ENCODE measurements around the gene DYNLRB1. TPM values are rescaled to one million over a fixed set of nuclear protein-coding genes. Genes with fewer than 3 reads are reported as not detected.

Gene DYNLRB1
- total RNA-seq, 1 experiment from 2014 or later: 179 TPM

DNA sequence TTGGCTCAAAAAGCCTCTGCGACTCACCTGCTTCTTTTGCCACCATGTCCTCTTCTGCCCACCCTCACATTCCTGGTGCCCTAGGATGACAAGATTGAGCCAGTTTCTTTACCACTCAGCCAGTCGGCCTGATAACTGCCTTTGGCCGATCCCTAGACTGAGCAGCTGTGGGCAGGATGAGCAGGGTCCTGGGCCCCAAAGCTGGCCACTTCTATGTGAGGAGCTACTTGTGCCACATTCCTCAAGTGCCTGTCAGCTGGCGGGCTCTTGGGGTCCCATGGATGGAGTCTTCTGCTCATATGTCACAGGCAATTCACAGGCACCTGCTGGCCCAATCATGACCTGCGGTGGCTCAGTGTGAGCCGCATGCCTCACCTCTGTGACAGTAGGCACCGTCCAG is 16.5 kb downstream of the DYNLRB1 start:
- Histone ChIP-seq H3K4me1 (ENCODE audit: low read length) (no peaks in the 10 kb centered on the region), H3K9me2 (replicated peaks; ENCODE audit: insufficient read depth, low read length) (no peaks in the 10 kb centered on the region), H2AFZ (ENCODE audit: low read length) (no peak overlapping the region), H3K36me3 (ENCODE audit: insufficient read depth, low read length) (peaks cover 13% of the 10 kb centered on the region; the same call in 1 of the 2 replicates), H3K27me3 (ENCODE audit: low read length) (no peaks in the 10 kb centered on the region), H3K9ac (ENCODE audit: low read length) (no peak overlapping the region), H3K79me2 (ENCODE audit: low read length) (no peaks in the 10 kb centered on the region), H3K4me2 (ENCODE audit: low read depth, low read length, poor library complexity, severe bottlenecking) (no peak overlapping the region), H3K4me3 (ENCODE audit: low read length) (no peak overlapping the region), H3K9me3 (ENCODE audit: low read length) (no peaks in the 10 kb centered on the region), H4K20me1 (ENCODE audit: insufficient read depth, low read depth, low read length) (no peaks in the 10 kb centered on the region), H3K27ac (ENCODE audit: low read length) (no peak overlapping the region)
- DNase-seq: no peak

DNA sequence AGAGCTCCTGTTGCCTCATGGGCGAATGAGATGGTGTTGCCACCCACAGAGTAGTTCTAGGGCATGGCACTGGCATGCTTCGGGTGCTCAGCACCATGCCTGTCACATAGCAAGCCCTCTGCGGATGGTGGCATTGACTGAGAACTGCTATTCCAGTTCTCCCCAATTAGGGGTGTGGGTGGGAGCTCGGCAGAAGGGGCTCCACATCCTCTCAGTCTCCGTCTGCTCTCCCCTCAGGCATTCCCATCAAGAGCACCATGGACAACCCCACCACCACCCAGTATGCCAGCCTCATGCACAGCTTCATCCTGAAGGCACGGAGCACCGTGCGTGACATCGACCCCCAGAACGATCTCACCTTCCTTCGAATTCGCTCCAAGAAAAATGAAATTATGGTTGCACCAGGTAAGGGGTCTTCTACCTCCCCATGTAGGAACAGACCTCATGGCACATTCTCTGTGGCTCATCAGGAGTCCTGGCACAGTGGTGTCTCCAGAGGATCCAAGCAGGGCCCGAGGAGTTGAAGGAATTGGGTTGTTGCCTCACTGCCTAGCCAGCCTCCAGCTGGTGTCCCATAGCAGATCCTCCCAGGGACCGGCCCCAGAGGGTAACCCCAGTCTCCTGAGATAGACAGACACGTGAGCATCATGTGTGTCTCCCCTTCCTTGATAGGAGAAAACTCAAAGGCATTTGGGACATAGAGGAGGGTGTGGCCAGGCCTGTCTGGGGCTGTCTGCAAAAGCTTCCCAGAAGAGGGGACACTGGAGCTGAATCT is 18.4 kb downstream of the DYNLRB1 start:
- Histone ChIP-seq H3K27me3 (ENCODE audit: low read length) (no peaks in the 10 kb centered on the region), H3K9ac (ENCODE audit: low read length) (no peak overlapping the region), H3K4me2 (ENCODE audit: low read depth, low read length, poor library complexity, severe bottlenecking) (no peak overlapping the region), H3K9me3 (ENCODE audit: low read length) (no peaks in the 10 kb centered on the region), H3K9me2 (replicated peaks; ENCODE audit: insufficient read depth, low read length) (no peaks in the 10 kb centered on the region), H3K79me2 (ENCODE audit: low read length) (no peaks in the 10 kb centered on the region), H3K4me3 (ENCODE audit: low read length) (no peak overlapping the region), H3K4me1 (ENCODE audit: low read length) (no peaks in the 10 kb centered on the region), H4K20me1 (ENCODE audit: insufficient read depth, low read depth, low read length) (no peaks in the 10 kb centered on the region), H3K36me3 (ENCODE audit: insufficient read depth, low read length) (peaks cover 9% of the 10 kb centered on the region; the same call in 1 of the 2 replicates), H2AFZ (ENCODE audit: low read length) (no peak overlapping the region), H3K27ac (ENCODE audit: low read length) (no peak overlapping the region)
- no peak for DNase-seq

DNA sequence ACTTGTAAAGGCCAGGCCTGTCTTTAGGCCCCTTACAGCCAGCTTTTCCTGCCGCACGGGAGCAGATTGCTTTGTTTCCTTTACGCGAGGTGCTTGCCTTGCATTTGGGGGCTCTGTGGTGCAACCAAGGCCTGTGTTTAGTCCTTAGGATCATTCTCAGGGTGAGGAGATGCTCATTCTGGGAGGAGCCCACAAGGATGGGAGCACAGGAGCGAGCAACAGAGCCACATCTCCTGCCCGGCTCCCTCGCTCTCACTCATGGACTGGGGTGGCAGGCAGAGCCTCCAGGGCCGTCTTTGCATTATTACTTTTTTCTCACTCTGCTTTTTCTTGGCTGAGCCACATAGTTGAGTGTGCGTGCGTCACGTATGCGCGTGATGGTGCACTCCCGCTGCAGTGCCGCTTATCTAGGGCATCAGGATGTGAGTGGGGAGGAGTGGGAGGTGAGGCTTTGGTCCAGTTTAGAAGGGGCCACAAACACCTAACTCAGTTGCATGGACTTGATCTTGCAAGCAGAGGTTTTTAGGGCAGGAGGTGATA is 19.1 kb downstream of the DYNLRB1 start:
- H3K9ac ChIP-seq (ENCODE audit: low read length): no peak overlapping the region
- no peaks in the 10 kb centered on the region for H3K79me2 ChIP-seq (ENCODE audit: low read length)
- peaks cover 15% of the 10 kb centered on the region for H3K36me3 ChIP-seq (ENCODE audit: insufficient read depth, low read length)

DNA sequence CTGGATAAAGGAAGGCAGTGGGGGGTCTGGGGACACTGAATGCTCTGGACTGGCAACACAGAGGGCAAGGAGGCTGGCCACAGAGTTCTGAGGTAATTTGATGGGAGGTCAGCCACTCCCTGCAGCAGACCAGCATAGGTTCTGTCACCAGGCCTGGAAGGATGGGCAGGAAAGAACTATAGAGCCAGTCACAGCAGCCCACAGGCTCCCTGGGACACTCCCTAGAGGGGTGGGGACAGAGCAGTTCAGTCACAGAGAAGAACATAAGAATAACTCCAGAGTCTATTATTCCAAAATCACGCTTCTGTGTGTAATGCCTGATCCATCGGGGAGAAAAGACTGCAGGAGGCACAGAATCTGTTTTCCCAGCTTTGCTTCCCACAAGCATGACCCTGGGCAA is 19.6 kb downstream of the DYNLRB1 start:
- H4K20me1 ChIP-seq (ENCODE audit: insufficient read depth, low read depth, low read length): no peaks in the 10 kb centered on the region
- no peak overlapping the region for H3K4me2 ChIP-seq (ENCODE audit: low read depth, low read length, poor library complexity, severe bottlenecking)
- no peak overlapping the region for H2AFZ ChIP-seq (ENCODE audit: low read length)
- no peaks in the 10 kb centered on the region for H3K9me3 ChIP-seq (ENCODE audit: low read length)
- no peak for DNase-seq
- H3K36me3 ChIP-seq (ENCODE audit: insufficient read depth, low read length): peaks cover 19% of the 10 kb centered on the region
- H3K27me3 ChIP-seq (ENCODE audit: low read length): no peaks in the 10 kb centered on the region
- H3K27ac ChIP-seq (ENCODE audit: low read length): no peak overlapping the region
- H3K4me3 ChIP-seq (ENCODE audit: low read length): no peak overlapping the region
- no peaks in the 10 kb centered on the region for H3K9me2 ChIP-seq (replicated peaks; ENCODE audit: insufficient read depth, low read length)
- no peaks in the 10 kb centered on the region for H3K4me1 ChIP-seq (ENCODE audit: low read length)
- H3K79me2 ChIP-seq (ENCODE audit: low read length): no peaks in the 10 kb centered on the region
- H3K9ac ChIP-seq (ENCODE audit: low read length): no peak overlapping the region

More for the DNA sequence above, 19.1 kb downstream of the DYNLRB1 start:
- DNase-seq: no peak
- Histone ChIP-seq H3K27me3 (ENCODE audit: low read length) (no peaks in the 10 kb centered on the region), H3K4me1 (ENCODE audit: low read length) (no peaks in the 10 kb centered on the region), H3K27ac (ENCODE audit: low read length) (no peak overlapping the region), H3K4me3 (ENCODE audit: low read length) (no peak overlapping the region), H3K9me3 (ENCODE audit: low read length) (no peaks in the 10 kb centered on the region), H3K9me2 (replicated peaks; ENCODE audit: insufficient read depth, low read length) (no peaks in the 10 kb centered on the region), H3K4me2 (ENCODE audit: low read depth, low read length, poor library complexity, severe bottlenecking) (no peak overlapping the region), H4K20me1 (ENCODE audit: insufficient read depth, low read depth, low read length) (no peaks in the 10 kb centered on the region), H2AFZ (ENCODE audit: low read length) (no peak overlapping the region)

DNA sequence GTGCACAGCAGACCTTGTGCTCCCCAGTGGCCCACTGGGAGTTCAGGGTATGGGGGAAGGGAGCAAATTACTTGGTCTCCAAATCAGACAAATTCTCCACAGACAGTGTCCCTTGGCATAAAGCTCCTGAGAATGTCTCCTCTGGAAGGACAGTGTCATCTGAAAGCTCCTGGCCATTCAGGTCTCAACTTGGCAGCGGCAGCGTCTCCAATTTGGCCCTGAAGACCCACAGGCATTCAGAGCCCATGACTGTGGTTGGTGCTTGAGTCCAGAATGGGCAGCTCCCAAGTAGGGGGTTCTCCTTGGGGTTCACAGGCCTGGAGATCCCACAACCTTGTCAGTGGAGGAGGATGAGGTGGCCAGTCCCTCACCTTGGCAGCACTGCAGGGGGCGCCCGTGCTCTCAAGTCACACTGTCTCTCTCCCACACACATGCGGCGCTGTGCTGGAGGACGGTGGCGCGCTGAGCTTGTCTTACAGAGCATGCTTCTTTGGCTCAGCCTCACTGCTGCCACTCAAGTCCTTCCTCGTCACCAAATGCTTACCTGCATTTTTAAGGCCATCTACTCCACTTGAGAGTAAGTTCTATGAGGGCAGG is 20.7 kb downstream of the DYNLRB1 start:
- Histone ChIP-seq H4K20me1 (ENCODE audit: insufficient read depth, low read depth, low read length) (no peaks in the 10 kb centered on the region), H3K4me2 (ENCODE audit: low read depth, low read length, poor library complexity, severe bottlenecking) (no peak overlapping the region), H3K4me3 (ENCODE audit: low read length) (no peak overlapping the region), H3K27ac (ENCODE audit: low read length) (no peak overlapping the region), H3K9ac (ENCODE audit: low read length) (no peak overlapping the region), H3K4me1 (ENCODE audit: low read length) (no peaks in the 10 kb centered on the region), H3K9me3 (ENCODE audit: low read length) (no peaks in the 10 kb centered on the region), H2AFZ (ENCODE audit: low read length) (no peak overlapping the region), H3K9me2 (replicated peaks; ENCODE audit: insufficient read depth, low read length) (no peaks in the 10 kb centered on the region), H3K27me3 (ENCODE audit: low read length) (no peaks in the 10 kb centered on the region), H3K36me3 (ENCODE audit: insufficient read depth, low read length) (peaks cover 22% of the 10 kb centered on the region), H3K79me2 (ENCODE audit: low read length) (no peaks in the 10 kb centered on the region)
- DNase-seq: peak; percentile 88

DNA sequence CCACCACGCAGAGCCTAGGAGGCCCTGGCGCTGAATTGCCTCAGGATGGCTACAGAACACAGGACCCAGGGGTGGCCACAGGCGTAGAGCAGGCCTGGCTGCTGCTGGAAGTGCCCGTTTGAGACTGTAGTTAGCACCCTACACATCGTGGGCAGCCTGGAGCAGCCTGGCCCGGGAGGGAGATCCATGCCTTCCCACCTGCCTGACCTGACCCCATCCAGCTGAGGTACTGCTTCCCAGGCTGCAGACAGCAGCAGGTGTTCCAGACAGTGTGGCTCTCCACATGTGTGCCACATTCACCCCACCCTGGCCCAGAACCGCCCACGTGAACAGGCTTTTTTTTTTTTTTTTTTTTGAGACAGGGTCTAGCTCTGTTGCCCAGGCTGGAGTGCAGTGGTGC is 21.4 kb downstream of the DYNLRB1 start:
- peaks cover 22% of the 10 kb centered on the region for H3K36me3 ChIP-seq (ENCODE audit: insufficient read depth, low read length)
- no peak overlapping the region for H3K4me3 ChIP-seq (ENCODE audit: low read length)
- no peaks in the 10 kb centered on the region for H4K20me1 ChIP-seq (ENCODE audit: insufficient read depth, low read depth, low read length)
- H3K9me2 ChIP-seq (replicated peaks; ENCODE audit: insufficient read depth, low read length): no peaks in the 10 kb centered on the region
- no peak overlapping the region for H3K27ac ChIP-seq (ENCODE audit: low read length)
- no peak overlapping the region for H3K4me2 ChIP-seq (ENCODE audit: low read depth, low read length, poor library complexity, severe bottlenecking)
- H3K9me3 ChIP-seq (ENCODE audit: low read length): no peaks in the 10 kb centered on the region
- no peak for DNase-seq
- H2AFZ ChIP-seq (ENCODE audit: low read length): no peak overlapping the region
- H3K79me2 ChIP-seq (ENCODE audit: low read length): no peaks in the 10 kb centered on the region
- no peaks in the 10 kb centered on the region for H3K4me1 ChIP-seq (ENCODE audit: low read length)
- H3K9ac ChIP-seq (ENCODE audit: low read length): no peak overlapping the region
- H3K27me3 ChIP-seq (ENCODE audit: low read length): no peaks in the 10 kb centered on the region

DNA sequence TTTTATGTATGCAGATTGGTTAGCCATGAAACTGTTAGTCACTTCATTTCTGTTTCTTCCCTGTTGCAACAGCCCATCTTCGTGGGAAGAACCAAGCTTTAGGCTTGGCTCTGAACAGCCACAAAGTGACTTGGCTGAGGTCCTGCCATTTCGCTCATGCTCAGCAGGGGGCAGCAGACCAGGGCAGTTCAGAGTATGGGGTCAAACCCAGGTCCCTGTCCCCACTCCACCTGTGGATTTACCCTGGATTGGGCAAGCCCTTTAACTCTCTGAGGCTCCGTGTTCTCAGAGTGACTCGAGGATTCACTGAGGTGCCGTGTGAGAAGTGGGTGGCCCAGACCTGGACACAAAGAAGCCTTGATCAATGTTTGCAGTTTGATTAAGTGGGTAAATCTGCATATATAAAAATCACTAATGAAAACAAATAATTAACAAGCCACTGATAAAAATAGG is 22.5 kb downstream of the DYNLRB1 start:
- Histone ChIP-seq H3K9ac (ENCODE audit: low read length) (no peak overlapping the region), H3K79me2 (ENCODE audit: low read length) (no peaks in the 10 kb centered on the region), H2AFZ (ENCODE audit: low read length) (no peak overlapping the region), H3K36me3 (ENCODE audit: insufficient read depth, low read length) (peaks cover 22% of the 10 kb centered on the region), H3K9me3 (ENCODE audit: low read length) (no peaks in the 10 kb centered on the region), H3K4me2 (ENCODE audit: low read depth, low read length, poor library complexity, severe bottlenecking) (no peak overlapping the region), H3K4me1 (ENCODE audit: low read length) (no peaks in the 10 kb centered on the region), H3K4me3 (ENCODE audit: low read length) (no peak overlapping the region), H3K27me3 (ENCODE audit: low read length) (no peaks in the 10 kb centered on the region), H3K9me2 (replicated peaks; ENCODE audit: insufficient read depth, low read length) (no peaks in the 10 kb centered on the region), H3K27ac (ENCODE audit: low read length) (no peak overlapping the region), H4K20me1 (ENCODE audit: insufficient read depth, low read depth, low read length) (no peaks in the 10 kb centered on the region)
- peak; percentile 85 for DNase-seq

DNA sequence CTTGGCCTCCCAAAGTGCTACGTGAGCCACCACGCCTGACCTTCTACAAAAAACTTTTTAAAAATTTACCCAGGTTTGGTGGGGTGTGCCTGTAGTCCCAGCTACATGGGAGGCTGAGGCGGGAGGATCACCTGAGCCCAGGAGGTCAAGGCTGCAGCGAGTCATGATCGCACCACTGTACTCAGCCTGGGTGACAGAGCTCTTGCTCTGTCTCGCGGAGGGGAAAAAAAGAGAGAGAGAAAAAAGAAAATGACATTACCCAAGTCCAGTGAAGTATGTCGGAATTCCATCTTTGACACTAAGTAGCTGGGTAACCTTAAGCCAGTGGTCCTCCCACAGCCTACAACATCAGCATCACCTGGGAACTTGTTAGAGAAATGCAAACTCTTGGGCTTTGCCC is 23.5 kb downstream of the DYNLRB1 start:
- Histone ChIP-seq H3K4me2 (ENCODE audit: low read depth, low read length, poor library complexity, severe bottlenecking) (no peak overlapping the region), H3K79me2 (ENCODE audit: low read length) (no peaks in the 10 kb centered on the region), H3K9me3 (ENCODE audit: low read length) (no peaks in the 10 kb centered on the region), H3K27ac (ENCODE audit: low read length) (no peak overlapping the region), H3K4me3 (ENCODE audit: low read length) (no peak overlapping the region), H2AFZ (ENCODE audit: low read length) (no peak overlapping the region), H3K27me3 (ENCODE audit: low read length) (no peaks in the 10 kb centered on the region), H3K4me1 (ENCODE audit: low read length) (no peaks in the 10 kb centered on the region), H4K20me1 (ENCODE audit: insufficient read depth, low read depth, low read length) (no peaks in the 10 kb centered on the region), H3K9ac (ENCODE audit: low read length) (no peak overlapping the region), H3K9me2 (replicated peaks; ENCODE audit: insufficient read depth, low read length) (no peaks in the 10 kb centered on the region), H3K36me3 (ENCODE audit: insufficient read depth, low read length) (peaks cover 16% of the 10 kb centered on the region)
- no peak for DNase-seq

All from Karpas-422 (cell line).